HG03039 (cell line): ENCODE measurements around the gene RFC1.
A peak's percentile ranks its signal among the peaks of the same experiment; 100 is the strongest.
"Not testable (repeated sequence)": the region's sequence is repeated elsewhere in the genome, so short reads cannot be mapped to it uniquely, and the experiment has no call there.

Experiments
- ATAC-seq: cut with Tn5 transposase; IDR thresholded peaks from one replicate; pipeline ENCODE4 v1.9.1; 2021; ENCODE audit warnings: mild to moderate bottlenecking, moderate library complexity; ENCODE audit not compliant: unreplicated experiment

Gene RFC1

DNA sequence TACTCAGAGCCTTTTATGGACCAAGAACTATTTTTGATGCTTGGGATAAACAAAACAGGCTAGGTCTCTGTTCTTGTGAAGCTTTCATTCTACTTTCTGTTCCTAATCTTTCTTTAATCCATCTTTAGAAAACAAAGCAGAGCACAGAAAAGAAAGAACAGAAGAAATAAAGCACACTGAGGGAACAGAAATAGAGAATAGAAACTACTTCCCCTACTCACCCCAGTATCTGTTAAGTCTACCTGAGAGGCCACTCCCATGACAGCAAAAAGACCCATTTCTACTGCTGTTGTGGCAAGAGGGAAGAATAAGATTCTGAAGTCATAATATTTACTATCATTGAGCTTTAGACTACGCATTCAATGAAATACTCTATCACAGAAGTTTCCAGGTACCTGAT is 9.2 kb downstream of the RFC1 start:
- ATAC-seq, result no peak

DNA sequence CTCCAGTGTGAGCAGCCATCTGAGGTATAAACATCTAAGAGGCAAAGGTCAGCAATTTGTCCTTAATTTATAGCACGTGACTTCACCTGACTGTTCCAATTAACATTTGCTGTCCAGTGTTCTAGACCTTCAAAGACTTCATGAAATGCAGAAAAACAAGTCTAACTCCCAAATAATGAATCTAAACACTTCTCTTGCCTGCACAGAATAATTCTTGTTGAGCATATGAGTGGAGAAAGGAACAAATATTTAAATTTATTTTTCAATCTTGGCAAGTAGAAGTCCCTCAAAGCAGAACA is 12.0 kb downstream of the RFC1 start:
- no peak for ATAC-seq

DNA sequence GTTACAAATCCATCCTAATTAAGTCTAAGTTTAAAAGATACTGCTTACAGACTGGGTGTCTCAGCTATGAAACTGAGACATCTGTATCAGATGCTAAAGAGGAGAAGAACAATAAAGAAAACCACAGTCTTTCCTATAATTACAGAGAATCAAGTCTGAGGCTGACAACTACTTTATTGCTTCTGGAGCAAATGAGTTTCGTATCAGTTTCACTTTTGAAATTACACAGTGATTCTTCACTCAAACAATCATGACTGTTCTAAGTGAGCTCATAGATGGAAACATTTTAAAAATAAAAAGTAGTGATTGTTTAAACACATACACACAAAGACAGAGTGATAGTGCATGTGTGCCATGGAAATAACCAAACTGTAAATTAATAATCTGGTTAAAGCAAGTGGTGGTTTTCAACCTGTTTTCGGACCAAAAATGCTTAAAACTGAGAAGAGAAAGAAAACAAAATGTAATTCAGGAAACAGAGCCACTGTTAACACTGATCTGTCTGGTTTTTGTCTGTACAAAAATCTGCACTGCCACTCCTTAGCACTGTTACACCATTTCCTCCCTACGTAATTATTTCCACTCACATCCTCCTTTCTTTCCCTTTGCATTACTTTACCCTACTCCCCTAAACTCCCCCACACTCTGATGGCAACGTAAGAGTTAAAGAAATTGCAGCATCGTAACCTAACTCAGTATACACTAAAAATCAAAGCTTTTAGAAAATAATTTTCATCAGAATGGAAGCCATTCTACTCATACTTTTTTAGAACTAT is 12.5 kb downstream of the RFC1 start:
- ATAC-seq, result peak; percentile 57

GRCh38 chr4:39353149-39353477 is 13.0 kb downstream of the RFC1 start:
- not testable (repeated sequence) for ATAC-seq

- no peak for ATAC-seq
Observed at GRCh38 chr4:39349326-39349725, 16.8 kb downstream of the RFC1 start.

GRCh38 chr4:39348371-39349315 is 17.5 kb downstream of the RFC1 start:
- no peak for ATAC-seq

GRCh38 chr4:39346856-39347519 is 19.2 kb downstream of the RFC1 start:
- no peak for ATAC-seq

DNA sequence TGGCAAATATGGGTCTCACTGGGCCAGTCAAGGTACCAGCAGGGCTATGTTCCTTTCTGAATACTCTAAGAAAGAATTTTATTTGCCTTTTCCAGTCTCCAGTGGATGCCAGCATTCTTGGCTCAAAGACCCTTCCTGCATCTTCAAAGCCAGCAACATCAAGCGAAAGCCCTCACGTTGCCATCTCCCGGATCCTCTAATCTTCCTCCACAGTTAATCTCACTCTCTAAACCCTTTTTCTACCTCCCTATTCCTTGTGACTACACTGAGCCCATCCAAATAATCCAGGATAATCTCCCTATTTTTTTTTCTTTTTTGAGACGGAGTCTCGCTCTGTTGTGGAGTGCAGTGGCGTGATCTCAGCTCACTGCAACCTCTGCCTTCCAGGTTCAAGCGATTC is 23.4 kb downstream of the RFC1 start:
- ATAC-seq, result no peak

- no peak for ATAC-seq
Observed at GRCh38 chr4:39341075-39341725, 25.0 kb downstream of the RFC1 start.

DNA sequence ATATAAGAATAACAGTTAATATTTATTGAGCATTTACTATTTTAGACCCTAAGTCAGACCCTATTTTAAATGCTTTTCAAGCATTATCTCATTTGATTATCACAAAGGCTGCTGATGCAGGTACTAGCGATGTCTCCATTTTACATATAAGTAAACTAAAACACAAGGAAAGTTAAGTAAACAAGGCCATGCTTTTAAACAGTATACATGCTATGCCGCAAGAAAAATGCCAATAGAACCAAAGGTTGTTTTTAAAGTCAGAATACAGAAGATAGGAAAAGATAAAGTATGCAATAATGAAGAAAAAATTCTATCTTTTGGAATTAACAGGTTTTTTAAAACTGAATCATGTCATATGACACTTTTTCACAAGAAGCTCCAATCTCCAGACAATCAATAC is 26.2 kb downstream of the RFC1 start:
- ATAC-seq, result no peak

DNA sequence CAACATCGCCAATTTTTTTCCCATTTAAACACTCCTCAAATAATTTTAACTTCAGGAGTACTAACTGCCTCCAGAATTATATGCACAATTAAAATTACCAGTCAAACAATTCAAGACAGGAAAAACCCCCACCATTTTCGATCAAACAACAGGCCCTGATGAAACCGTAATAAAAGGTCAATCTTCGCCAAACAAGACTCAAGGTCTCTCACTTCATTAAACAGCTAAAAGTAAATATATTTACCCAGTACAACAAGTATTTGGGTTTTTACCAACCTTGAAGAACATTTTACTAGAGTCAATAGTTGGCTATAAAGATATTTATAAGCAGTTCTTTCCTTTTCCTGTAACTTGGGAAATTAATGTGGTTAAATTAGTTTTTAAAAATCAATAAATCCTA is 28.3 kb downstream of the RFC1 start:
- no peak for ATAC-seq

GRCh38 chr4:39335566-39335965 is 30.6 kb downstream of the RFC1 start:
- ATAC-seq, result no peak

DNA sequence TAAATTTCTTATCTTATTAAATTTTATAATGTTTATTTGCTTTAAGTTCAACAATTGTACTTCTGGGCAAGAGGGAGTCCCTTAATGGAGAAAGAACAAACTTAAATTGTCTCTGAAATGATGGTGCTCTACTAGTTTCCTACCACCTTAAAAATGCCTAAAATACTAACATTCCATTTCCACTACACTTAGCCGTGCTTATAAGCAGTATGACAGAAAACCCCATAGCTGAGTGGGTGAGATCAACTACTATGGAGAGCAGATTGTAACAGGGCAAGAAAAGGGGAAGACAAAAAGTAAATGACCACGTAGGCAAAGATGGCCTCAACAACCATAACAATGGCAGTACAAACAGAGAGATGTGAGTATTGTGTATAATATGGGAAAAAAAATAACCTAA is 35.0 kb downstream of the RFC1 start:
- ATAC-seq, result no peak

GRCh38 chr4:39330353-39330752 is 35.8 kb downstream of the RFC1 start:
- no peak for ATAC-seq

- ATAC-seq, result no peak
Observed at GRCh38 chr4:39326468-39326977, 39.6 kb downstream of the RFC1 start.

DNA sequence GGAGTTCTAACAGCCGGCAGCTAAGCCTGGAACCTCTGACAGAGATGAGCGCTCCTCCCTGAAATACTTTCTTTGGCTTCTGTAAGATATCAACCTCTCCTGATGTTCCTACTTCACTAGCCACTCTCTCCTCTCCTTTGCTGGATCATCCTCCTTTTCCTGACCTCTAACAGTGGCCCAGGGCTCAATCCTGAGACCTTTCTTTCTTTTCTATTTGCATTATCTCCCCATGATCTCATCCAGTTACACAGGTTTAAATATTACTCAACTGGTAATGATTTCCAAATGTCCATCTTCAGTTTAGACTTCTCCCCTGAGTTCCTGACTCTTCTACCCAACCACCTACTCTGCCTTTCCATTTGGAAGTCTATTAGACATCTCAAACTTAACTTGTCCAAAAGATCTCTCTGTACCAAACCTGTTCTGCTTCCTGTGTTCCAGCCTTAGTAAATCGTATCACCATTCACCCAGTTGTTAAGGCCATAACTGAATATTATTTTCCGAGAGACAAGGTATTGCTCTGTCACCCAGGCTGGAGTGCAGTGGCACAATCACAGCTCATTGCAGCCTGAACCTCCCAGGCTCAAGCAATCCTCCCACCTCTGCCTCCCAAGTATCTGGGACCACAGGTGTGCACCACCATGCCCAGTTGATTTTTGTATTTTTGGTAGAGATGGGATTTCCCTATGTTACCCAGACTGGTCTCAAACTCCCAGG is 41.1 kb downstream of the RFC1 start:
- ATAC-seq, result no peak

DNA sequence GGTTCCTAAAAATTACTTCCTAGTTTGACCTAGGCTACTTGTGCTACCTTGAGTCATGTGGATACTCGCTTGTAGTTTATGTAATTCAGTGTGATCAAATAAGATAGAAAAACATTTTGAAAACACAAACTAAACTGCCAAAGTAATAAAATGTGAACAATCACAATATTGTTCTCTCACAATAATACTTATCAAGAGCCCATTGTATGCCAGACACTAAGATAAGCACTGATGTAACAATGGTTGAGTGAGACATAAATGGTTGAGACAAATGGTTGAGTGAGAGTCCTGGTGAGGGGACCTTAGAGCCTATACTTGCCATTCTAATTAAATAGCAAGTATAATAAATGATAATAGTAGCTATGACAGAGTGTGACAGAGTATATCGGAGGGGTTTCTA is 41.7 kb downstream of the RFC1 start:
- no peak for ATAC-seq

DNA sequence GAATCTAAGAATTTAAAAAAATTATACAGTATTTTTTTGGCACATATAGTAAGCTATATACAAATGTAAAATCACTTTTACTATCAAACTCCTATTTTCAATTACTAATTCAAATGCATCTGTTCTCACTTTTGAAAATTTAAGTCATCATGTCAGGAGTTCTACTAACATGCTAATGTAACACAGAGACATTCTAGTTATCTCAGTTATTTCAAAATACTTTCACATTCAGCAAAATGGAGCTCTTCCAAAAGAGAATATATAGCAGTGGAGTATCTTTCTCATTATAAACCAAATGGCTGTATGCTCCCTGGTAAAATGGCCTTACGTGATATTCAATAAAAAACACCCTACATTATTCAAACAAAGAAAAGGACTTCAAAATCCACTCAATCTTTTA is 42.3 kb downstream of the RFC1 start:
- ATAC-seq, result no peak

DNA sequence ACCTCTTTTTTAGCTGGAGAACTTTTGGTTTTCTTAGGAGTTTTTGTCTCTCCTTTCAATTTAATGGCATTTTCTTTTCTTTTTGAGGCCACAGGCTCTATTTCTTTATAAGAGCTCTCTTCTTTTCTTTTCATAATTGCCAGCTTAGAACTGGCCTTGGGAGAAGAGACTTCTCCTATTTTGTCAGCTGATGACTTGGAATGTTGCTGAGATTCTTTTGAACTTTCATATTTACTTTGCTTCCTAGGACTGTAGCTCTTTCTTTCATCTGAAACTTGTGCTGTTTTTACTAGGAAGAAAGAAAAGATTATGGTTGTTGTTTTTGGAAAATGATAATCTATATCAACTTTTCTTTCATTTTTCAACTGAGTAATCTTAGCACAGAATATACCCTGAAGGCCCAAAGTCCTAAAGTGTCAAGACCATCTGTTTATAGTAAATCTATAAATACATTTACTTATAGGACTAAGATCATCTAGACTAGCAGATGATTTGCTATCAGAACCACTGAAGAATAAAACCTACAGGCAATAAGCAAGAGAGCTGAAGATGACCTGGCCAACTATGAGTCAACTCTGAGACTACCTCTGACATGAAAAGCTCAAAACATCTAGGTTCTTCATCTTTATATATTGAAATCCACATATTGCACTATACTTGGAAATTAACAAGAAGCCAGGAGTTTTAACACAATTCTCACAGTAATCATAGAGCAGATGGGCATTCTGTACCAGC is 45.6 kb downstream of the RFC1 start:
- ATAC-seq, result no peak

GRCh38 chr4:39319676-39320075 is 46.5 kb downstream of the RFC1 start:
- no peak for ATAC-seq
